Cardiac septum (tissue), 1 donor: ENCODE measurements around the gene ELF4. TPM values are rescaled to one million over a fixed set of nuclear protein-coding genes. Genes with fewer than 3 reads are reported as not detected.

Experiments
- DNase-seq: peaks from one replicate; pipeline ENCODE4 v3.0.0-alpha.2; 2020; ENCODE audit warnings: low spot score
- intact Hi-C: fragments of 100-400 bp; cut with DNase I; formaldehyde crosslinking; loops from one replicate; pipeline ENCODE4 v1.14.0; 2022
- total RNA-seq: library from RNA; stranded (reverse); fragmentation: NEBNext Ultra II Directional; extraction: Animal tissue kit (Norgen Biotek cat#: 25700); gene quantifications from one replicate; pipeline ENCODE4 v1.2.1, GENCODE V29; 2021
- donor health status: DM: no; HTN: no; CAD: no.

Gene ELF4
- total RNA-seq, 1 donor from 2014 or later: 3.7 TPM

DNA sequence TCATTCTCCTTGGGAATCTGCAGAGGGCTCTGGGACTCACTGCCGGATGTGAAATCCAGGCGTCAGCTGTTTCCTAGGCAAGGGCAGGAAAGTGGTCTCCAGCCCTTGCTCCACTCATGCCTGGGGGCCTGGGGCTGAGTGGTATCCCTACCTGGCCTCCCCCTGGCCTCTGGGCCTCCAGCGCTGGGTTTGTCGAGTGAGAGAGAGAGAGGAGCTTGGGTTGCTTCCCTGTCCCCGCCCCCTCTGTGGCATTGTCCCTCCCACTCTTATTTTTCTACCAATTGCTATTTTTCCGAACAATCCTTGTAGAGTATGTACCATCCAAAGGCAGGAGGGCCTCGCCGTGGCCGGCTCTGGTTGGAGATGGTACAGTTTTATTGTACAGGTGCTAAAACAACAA, 53.1 kb downstream of the ELF4 start:
- no peak for DNase-seq
- intact Hi-C loops: no loop called here

DNA sequence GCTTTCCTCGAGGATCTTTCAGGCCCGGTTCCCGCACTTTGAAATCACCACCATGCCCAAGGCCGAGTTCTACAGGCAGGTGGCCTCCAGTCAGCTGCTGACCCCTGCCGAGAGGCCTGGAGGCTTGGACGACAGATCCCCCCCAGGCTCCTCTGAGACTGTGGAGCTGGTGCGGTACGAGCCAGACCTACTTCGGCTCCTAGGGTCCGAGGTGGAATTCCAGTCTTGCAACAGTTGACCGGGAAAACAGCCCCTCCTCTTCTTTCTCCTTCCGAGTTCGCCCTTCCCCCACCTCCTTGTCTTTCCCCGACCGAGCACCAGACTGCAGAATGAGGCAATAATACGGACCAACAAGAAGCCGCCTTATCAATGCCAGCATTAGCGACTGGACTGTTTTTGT, 54.4 kb downstream of the ELF4 start:
- intact Hi-C loops: no loop called here
- no peak for DNase-seq

DNA sequence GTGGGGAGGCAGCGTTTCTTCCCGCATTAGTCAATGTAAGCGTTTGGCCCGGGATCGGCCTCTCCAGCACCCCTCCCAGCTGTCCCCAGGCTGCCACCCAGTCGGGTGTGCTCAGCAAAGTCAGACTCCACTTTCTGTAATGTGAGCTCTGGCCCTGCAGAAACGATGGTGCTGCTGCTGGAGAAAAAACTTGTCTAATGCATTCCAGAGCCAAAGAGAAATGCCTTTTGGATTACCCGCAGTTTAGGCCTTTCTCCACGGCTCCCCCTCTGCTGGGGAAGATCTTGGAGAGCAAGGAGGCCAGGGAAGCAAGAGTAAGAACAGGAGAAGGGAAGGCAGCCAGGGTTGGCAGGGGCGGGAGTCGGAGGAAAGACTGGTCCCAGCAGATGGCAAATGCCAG, 55.2 kb downstream of the ELF4 start:
- intact Hi-C loops: no loop called here
- no peak for DNase-seq

DNA sequence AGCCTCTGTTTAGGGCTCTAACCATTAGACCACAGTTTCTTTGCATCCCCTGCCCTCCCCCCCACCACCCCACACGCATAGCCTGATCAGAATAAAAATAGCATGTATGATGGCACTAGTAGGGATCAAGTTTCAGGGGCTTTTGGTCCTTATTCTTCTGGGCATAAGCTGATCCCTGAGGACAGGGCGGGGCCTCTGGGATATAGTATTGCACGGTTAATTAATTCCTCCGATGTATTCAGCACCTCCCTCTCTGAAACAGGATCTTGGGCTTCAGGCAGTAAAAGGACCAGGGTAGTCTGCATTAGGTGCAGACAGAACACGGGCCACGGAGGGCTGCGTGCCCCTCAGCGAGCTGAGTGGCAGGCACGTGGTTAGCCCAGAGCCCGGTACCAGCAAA, 57.1 kb downstream of the ELF4 start:
- no peak for DNase-seq
- intact Hi-C loops: no loop called here

DNA sequence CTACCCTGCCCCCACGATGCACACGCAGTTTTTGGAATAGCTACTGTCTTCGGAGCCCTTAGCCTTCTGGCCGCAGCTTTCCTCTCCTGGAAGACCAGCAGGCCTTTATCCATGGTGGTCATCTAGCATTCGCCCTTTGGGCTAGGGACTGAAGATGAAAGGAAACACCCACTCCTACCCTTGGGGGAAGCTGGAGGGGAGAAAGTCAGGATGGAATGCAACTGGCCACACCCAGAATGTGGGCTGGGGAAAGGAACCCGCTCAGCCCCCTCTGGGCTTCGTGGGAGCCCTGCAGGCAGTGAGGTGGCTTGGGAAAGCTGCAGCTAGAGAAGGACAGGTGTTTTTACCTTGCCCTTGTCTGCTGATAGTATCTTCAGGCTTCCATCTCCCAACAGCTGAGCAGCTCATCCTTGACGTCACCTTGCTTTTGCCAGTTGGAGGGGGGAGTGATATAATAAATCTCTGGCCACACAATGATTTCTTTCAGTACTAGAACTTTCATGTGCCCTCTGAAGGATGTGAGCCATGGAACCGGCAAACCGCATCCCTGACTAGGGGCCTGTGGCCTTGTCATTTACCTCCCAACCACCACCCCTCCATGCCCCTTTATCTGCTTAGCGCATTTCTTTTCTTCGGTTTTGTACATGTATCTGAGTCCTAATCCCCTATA, 59.0 kb downstream of the ELF4 start:
- no peak for DNase-seq
- intact Hi-C loops: no loop called here

DNA sequence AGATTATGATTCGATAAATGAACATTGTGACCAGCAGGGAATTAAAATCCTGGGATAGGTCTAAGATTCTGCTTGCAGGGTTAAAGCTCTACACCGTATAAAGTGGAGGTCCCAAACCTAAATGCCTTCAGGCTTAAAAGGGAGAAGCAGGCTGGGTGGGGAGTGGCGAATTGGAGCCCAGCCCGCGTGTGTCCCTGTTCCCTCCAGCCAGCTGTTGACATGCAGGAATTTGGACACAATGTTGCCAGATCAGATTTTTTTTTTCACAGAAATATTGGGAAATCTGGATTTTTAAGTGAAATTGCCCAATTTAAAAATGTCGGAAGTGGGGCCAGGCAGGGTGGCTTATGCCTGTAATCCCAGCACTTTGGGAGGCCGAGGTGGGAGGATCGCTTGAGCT, 60.5 kb downstream of the ELF4 start:
- DNase-seq: no peak
- intact Hi-C loops: no loop called here

DNA sequence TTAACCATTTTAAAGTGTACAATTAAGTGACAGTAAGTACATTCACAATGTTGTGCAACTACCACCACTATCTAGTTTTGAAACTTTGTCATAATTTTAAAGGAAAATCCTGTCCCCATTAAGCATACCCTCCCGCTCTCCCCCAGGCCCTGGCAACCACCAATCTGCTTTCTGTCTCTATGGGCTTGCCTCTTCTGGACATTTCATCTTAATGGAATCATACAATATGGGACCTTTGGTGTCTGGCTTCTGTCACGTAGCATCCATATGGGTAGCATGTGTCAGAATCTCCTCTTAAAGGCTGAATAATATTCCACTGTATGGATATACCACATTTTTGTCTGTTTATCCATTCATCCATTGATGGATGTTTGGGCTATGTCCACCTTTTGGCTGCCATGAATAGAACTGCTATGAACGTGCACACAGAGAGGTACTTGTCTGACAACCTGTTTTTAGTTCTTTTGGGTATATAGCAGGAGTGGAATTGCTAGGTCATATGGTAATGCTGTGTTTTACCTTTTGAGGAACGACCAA, 61.5 kb downstream of the ELF4 start:
- DNase-seq: no peak
- intact Hi-C loops: no loop called here

DNA sequence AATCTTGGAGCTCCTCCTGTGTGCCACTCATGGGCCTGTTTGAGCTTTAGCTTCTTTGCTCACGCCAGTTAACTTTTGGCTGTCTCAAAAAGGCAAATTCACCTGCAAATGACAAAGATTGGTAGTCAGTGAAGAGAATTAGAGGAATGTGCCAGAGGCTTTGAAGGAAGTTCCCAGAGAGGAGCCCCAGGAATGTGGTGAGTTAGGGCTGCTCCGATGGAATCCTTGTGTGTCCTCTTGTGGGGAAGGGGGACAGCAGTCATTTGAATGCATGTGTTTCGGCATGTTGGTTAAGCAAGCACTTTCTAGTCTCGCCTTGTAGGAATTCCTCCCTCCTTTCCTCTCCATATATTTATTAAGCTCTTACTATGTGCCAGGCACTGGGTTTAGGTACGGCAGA, 62.9 kb downstream of the ELF4 start:
- no peak for DNase-seq
- intact Hi-C loops: no loop called here

DNA sequence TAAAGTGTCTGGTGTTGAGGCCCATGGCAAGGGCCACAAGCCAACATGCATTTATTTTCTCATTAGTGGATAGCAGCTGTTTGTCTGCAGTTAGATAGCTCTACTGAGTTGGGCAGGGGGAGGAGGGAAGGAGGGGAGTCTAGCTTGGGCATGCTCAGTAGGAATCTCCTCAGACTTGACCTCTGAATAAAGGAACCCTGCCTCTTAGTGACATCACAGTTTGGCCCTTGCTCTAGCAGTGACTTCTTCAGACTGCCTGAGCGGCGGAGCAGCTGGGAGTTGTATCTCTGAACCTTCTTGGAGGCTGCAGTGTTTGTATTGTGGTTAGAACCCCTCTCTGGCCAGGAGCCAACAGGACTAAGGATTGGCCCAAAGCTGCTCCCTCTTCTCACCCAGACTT, 70.5 kb downstream of the ELF4 start:
- intact Hi-C loops: no loop called here
- DNase-seq: no peak

DNA sequence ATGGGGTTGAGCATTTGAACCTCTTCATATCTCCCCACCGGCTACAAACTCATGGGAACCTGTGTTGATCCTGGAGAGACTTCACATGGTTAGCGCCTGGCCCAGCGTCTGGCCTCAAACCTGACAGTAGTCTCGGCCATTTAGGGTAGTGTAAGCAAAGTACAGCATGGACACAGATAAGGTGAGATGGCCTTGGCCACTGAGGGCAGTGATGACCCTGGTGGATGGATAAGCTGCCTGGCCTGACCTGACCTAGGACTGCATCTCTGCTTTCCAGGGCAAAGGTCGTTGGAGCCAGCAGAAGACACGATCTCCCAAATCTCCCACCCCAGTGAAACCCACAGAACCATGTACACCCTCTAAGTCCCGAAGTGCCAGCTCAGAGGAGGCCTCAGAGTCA, 76.1 kb downstream of the ELF4 start:
- intact Hi-C loops: no loop called here
- DNase-seq: no peak

DNA sequence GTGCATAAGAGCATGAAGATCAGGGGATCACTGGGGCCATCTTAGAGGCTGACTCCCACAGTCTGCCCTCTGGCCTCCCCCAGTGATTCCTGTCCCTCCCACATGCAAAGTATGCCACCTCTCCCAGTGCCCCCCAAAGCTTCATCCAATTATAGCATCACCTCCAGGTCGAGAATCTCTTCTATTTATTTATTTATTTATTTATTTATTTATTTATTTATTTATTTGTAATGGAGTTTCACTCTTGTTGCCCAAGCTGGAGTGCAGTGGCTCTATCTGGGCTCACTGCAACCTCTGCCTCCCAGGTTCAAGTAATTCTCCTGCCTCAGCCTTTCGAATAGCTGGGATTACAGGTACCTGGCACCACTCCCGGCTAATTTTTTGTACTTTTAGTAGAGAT, 77.7 kb downstream of the ELF4 start:
- intact Hi-C loops: no loop called here
- no peak for DNase-seq

DNA sequence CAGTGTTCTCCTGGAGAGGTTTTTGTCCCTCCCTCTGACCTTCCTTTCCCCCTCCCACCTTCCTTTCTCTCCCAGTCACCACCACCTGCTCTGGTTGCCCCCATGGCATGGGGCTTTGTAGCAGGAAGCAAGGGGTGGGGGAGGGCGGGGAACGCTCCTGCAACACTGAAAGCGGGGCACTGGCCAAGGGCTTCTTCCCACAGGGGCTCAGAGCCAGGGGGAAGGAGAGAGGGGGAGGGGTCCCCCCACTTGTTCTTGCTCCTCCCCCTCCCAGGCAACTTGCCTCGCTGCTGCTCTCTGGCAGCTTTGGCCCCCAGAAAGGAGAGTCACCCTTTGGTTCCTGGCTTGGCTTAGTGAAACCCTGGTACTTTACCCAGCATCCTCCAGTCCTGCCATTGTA, 79.5 kb downstream of the ELF4 start:
- no peak for DNase-seq
- intact Hi-C loops: no loop called here

DNA sequence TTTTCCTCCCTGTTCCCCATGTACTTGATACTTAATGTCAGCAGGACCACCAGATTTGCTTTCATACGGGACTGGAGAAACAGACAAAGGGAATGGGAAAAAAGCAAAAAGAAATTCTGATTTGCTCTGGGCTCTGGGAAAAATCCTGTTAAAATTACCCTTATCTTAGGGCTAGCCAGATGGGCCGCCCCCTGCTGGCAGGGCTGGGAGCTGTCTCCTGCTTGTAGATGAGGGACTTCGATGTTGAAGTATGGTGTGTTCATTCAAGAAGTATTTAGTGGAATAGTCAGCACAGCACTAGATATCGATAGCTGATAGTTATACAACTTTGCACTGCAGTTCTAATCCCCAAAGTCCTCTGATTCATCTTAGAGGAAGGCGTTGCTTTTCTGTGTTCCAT, 82.1 kb downstream of the ELF4 start:
- intact Hi-C loops: loop anchor here (2.0 kb wide), 1 partner anchor 103 kb away; no protein-coding TSS in a partner anchor
- DNase-seq: no peak

DNA sequence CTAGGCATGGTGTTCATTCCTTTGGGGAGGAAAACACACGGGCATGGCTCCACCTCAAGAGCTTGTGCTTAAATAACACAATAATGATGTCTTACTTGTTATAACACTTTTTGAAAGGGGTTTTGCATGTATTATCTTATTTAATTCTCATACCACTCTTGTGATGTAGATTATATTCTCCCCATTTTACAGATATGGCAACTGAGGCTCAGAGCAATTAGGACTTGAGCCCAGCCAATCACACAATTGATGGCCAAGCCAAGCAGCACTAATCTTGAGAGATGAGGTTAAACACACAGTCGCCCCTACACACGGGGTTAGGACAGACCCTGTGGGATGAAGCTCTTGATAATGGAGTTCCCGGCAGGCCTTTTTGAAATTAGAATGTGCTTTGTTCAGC, 82.7 kb downstream of the ELF4 start:
- no peak for DNase-seq
- intact Hi-C loops: no loop called here

DNA sequence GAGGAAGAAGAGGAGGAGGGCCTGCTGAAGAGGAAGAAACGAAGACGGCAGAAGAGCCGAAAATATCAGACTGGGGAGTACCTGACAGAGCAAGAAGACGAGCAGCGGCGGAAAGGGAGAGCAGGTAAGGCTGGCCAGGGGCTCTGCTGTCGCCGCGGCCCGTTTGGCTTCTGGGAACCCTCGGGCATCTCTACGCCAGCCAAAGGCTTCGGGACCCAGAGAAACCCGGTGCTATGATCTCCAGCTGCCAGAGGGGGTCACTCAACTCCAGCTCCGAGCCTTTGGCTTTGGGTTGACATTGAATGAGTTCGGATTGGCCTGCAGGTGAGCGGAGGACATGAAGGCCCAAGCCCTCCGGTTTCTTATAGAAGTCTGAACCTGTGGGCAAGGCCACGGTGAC, 85.0 kb downstream of the ELF4 start:
- intact Hi-C loops: no loop called here
- DNase-seq: no peak

DNA sequence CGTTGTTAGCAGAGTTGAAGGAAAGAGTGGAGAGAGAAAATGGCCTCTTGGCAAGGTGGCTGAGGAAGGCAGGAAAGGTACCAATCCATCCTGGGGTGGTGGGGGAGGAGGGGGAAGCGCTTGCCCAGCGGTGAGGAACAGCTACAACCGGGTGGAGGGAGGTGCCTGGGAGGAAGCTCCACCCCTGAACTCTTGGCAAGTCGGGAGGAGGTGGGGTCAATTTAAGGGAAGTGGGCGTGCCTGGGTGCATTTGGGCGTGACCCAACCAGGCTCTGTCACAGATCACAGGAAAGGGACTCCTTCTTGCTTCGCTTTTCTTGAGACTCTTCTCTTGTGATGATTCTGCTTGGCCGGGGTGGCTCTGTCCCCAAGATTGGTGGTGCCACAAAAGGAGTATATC, 86.2 kb downstream of the ELF4 start:
- intact Hi-C loops: no loop called here
- DNase-seq: peak; percentile 92

DNA sequence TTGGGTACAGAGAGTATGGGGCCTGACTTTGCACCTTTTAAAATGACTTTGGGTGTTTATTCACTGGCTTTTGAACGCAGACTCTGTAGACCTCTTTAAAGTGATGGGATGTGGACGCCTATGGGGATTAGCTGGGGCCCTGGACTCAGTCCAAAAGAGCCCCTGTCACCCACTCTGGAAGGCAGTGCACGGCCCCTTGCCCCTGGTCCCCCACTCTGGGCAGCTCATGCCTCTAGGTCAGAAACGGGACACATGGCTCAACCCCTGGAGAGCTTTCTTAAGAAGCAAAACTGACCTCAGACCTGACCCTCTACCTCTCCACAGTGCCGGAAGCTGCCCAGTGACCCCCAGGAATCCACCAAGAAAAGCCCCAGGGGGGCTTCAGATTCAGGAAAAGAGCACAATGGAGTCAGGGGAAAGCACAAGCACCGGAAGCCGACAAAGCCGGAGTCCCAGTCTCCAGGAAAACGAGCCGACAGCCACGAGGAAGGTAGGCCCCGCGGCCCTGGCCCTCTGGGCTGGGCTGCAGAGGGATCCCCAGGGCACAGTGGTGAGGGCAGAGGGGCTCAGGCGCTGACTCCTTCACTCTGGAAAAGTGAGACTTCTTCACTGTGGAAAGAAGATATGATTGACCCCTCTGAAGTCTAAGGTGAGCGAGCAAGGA, 89.5 kb downstream of the ELF4 start:
- DNase-seq: no peak
- intact Hi-C loops: no loop called here

DNA sequence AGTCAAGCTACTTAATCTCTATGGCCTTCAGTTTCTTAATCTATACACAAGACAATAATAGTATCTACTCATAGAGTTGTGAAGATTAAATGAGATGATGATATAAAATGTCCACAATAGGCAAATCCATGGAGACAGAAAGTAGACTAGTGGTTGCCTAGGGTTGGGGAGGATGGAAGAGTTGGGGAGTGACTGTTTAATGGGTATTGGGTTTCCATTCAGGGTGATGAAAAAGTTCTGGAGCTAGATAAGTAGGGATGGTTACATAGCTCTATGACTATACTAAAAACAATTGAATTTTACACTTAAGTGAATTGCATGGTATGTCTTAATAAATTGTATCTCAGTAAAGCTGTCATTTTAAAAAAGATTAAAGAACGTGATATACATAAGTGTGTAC, 92.2 kb downstream of the ELF4 start:
- intact Hi-C loops: no loop called here
- DNase-seq: no peak

DNA sequence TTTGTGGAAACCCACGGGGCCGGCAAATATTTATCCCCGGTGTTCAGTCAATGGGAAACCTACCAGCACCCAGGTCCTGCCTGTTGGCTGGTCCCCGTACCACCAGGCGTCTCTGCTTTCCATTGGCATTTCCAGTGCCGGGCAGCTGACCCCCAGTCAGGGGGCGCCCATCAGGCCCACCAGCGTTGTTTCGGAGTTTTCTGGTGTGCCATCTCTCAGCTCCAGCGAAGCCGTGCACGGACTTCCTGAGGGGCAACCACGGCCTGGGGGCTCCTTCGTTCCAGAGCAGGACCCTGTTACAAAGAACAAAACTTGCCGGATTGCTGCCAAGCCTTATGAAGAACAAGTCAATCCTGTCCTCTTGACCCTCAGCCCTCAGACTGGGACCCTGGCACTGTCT, 95.1 kb downstream of the ELF4 start:
- intact Hi-C loops: no loop called here
- DNase-seq: no peak
